SU-DHL-6 (cell line): ENCODE data around the gene CEP55.

ENCODE experiments used
- H2AFZ ChIP-seq: fragments of 200-600 bp; sonication (generic); 2 replicates; pipeline ENCODE4 v1.6.1; 2014; ENCODE audit warnings: low read depth, mild to moderate bottlenecking, moderate library complexity, mixed read lengths, antibody characterized with exemption, low read length; ENCODE audit not compliant: severe bottlenecking
- H3F3A ChIP-seq: fragments of 200-600 bp; shearing (Covaris generic); 2 replicates; pipeline ENCODE4 v1.6.0; 2016; ENCODE audit warnings: antibody characterized with exemption, mild to moderate bottlenecking; ENCODE audit not compliant: insufficient read depth
- H3K27ac ChIP-seq: fragments of 200-600 bp; sonication (generic); 2 replicates; pipeline ENCODE4 v1.5.1; 2016; ENCODE audit warnings: low read depth, mild to moderate bottlenecking, low read length, moderate library complexity, mixed read lengths
- H3K27me3 ChIP-seq: fragments of 200-600 bp; sonication (generic), shearing (Covaris generic); 2 replicates; pipeline ENCODE4 v1.6.0; 2014; ENCODE audit warnings: mild to moderate bottlenecking, low read length
- H3K36me3 ChIP-seq: fragments of 200-600 bp; sonication (generic); 2 replicates; pipeline ENCODE4 v1.6.1; 2014; ENCODE audit warnings: mild to moderate bottlenecking, low read length, mixed read lengths
- H3K4me2 ChIP-seq: fragments of 300-600, 200-600 bp; shearing (Covaris generic), sonication (generic); 2 replicates; pipeline ENCODE4 v1.6.0; 2014; ENCODE audit warnings: low read length, low read depth, mild to moderate bottlenecking; ENCODE audit not compliant: poor library complexity, severe bottlenecking
- H3K4me3 ChIP-seq: fragments of 200-600 bp; sonication (generic); 2 replicates; pipeline ENCODE4 v1.5.1; 2014; ENCODE audit warnings: antibody characterized with exemption, low read length, mild to moderate bottlenecking, mixed read lengths; ENCODE audit not compliant: insufficient read depth, poor library complexity, severe bottlenecking
- H3K79me2 ChIP-seq: fragments of 200-600 bp; sonication (generic); 2 replicates; pipeline ENCODE4 v1.6.1; 2014; ENCODE audit warnings: mild to moderate bottlenecking, low read length, moderate library complexity; ENCODE audit not compliant: insufficient read depth
- H3K9ac ChIP-seq: fragments of 200-600 bp; sonication (generic); 2 replicates; pipeline ENCODE4 v1.7.0; 2014; ENCODE audit warnings: mild to moderate bottlenecking, low read length
- H3K9me2 ChIP-seq: fragments of 200-600 bp; sonication (generic); replicated peaks from 2 replicates; pipeline ENCODE4 v1.6.1; 2014; ENCODE audit warnings: low read length; ENCODE audit not compliant: insufficient read depth
- H3K9me3 ChIP-seq: fragments of 200-600 bp; sonication (generic); 2 replicates; pipeline ENCODE4 v1.6.1; 2014; ENCODE audit warnings: low read length, mixed read lengths; ENCODE audit not compliant: insufficient read depth
- H4K20me1 ChIP-seq: fragments of 200-600 bp; sonication (generic); 2 replicates; pipeline ENCODE4 v1.6.1; 2014; ENCODE audit warnings: low read depth, mild to moderate bottlenecking, antibody characterized with exemption, low read length, moderate library complexity, mixed read lengths
- EZH2phosphoT487 ChIP-seq: fragments of 200-600 bp; sonication (generic), shearing (Covaris generic); conservative IDR thresholded peaks from 2 replicates; pipeline ENCODE4 v1.6.1; 2018; ENCODE audit warnings: mild to moderate bottlenecking, antibody characterized with exemption, low read length, moderate library complexity, mixed read lengths
- TF ChIP-seq, protein P1 (sequence below): fragments of 200-600 bp; sonication (generic); IDR thresholded peaks from one replicate; pipeline ENCODE4 v1.5.1; 2017; ENCODE audit warnings: antibody characterized with exemption, mild to moderate bottlenecking, low read length, moderate library complexity; ENCODE audit not compliant: insufficient read depth, poor library complexity, severe bottlenecking

The CEP55 gene

GRCh38 chr10:93491602-93492121 is 4.8 kb upstream of the CEP55 start:
- Histone ChIP-seq H3K4me3 (no peak overlapping the region), H3K9me3 (no peaks in the 10 kb centered on the region), H4K20me1 (no peaks in the 10 kb centered on the region), H3K9me2 (no peaks in the 10 kb centered on the region), H3K79me2 (no peaks in the 10 kb centered on the region; the same call in 1 of the 2 replicates), H3K36me3 (no peaks in the 10 kb centered on the region), H3K9ac (no peak overlapping the region), H3K27me3 (no peaks in the 10 kb centered on the region), H3K27ac (no peak overlapping the region), H3K4me2 (no peak overlapping the region), H3F3A (peaks cover under 1% of the 10 kb centered on the region; the same call in 1 of the 2 replicates), H2AFZ (no peak overlapping the region)
- TF ChIP-seq, protein P1, sequence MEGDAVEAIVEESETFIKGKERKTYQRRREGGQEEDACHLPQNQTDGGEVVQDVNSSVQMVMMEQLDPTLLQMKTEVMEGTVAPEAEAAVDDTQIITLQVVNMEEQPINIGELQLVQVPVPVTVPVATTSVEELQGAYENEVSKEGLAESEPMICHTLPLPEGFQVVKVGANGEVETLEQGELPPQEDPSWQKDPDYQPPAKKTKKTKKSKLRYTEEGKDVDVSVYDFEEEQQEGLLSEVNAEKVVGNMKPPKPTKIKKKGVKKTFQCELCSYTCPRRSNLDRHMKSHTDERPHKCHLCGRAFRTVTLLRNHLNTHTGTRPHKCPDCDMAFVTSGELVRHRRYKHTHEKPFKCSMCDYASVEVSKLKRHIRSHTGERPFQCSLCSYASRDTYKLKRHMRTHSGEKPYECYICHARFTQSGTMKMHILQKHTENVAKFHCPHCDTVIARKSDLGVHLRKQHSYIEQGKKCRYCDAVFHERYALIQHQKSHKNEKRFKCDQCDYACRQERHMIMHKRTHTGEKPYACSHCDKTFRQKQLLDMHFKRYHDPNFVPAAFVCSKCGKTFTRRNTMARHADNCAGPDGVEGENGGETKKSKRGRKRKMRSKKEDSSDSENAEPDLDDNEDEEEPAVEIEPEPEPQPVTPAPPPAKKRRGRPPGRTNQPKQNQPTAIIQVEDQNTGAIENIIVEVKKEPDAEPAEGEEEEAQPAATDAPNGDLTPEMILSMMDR: no peak
- TF ChIP-seq EZH2phosphoT487: no peak

DNA sequence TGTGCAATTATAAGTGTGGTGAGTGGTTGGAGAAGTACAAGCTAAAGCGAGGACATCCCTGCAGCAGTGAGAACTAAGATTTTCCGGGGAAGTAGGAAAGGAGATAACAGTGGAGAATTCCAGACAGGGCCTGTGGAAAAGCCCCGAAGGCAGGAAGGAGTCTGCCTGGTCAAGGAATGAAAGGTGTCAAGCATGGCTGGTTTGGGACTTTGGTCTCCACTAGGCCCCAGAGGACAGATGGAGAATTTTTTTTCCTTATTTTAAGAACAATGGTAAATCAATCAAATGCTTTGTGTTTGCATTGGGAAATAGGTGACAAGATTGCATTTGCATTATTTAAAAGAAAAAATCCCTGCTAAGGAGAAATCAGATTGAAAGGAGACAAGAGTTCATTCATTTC is 3.2 kb upstream of the CEP55 start:
- Histone ChIP-seq H3K4me2 (no peak overlapping the region), H4K20me1 (no peaks in the 10 kb centered on the region), H3K4me3 (no peak overlapping the region), H3K9ac (no peak overlapping the region), H3K79me2 (peaks cover 15% of the 10 kb centered on the region), H3K9me2 (no peaks in the 10 kb centered on the region), H3K36me3 (no peaks in the 10 kb centered on the region), H3K27me3 (no peaks in the 10 kb centered on the region), H2AFZ (no peak overlapping the region), H3K27ac (no peak overlapping the region), H3F3A (peaks cover 4% of the 10 kb centered on the region; the same call in 1 of the 2 replicates), H3K9me3 (no peaks in the 10 kb centered on the region)
- TF ChIP-seq EZH2phosphoT487: no peak
- TF ChIP-seq, protein P1: no peak

GRCh38 chr10:93494494-93494893 is 1.9 kb upstream of the CEP55 start:
- H3K9me3 ChIP-seq: no peaks in the 10 kb centered on the region
- no peaks in the 10 kb centered on the region for H3K27me3 ChIP-seq
- no peaks in the 10 kb centered on the region for H3K9me2 ChIP-seq
- H3K27ac ChIP-seq: no peak overlapping the region
- H3K4me2 ChIP-seq: no peak overlapping the region
- peaks cover 4% of the 10 kb centered on the region; the same call in 1 of the 2 replicates for H3F3A ChIP-seq
- H3K9ac ChIP-seq: no peak overlapping the region
- no peak for TF ChIP-seq EZH2phosphoT487
- TF ChIP-seq, protein P1: no peak
- H2AFZ ChIP-seq: no peak overlapping the region
- H3K4me3 ChIP-seq: no peak overlapping the region
- H3K79me2 ChIP-seq: peaks cover 28% of the 10 kb centered on the region
- H4K20me1 ChIP-seq: no peaks in the 10 kb centered on the region
- no peaks in the 10 kb centered on the region for H3K36me3 ChIP-seq
